ENCODE measurements around the gene PRSS48. TPM values are rescaled to one million over a fixed set of nuclear protein-coding genes. Genes with fewer than 3 reads are reported as not detected.
"Not testable (repeated sequence)": the region's sequence is repeated elsewhere in the genome, so short reads cannot be mapped to it uniquely, and the experiment has no call there.

The PRSS48 gene
- polyA plus RNA-seq, 1 donor, result not detected

- no peak for DNase-seq
Observed at GRCh38 chr4:151263455-151263854, 13.5 kb upstream of the PRSS48 start.

- no peak for DNase-seq
Observed at GRCh38 chr4:151266497-151266896, 10.5 kb upstream of the PRSS48 start.

- DNase-seq, result no peak
Observed at GRCh38 chr4:151267104-151267503, 9.9 kb upstream of the PRSS48 start.

- no peak for DNase-seq
Observed at GRCh38 chr4:151267822-151268535, 9.0 kb upstream of the PRSS48 start.

GRCh38 chr4:151268905-151269304, 8.1 kb upstream of the PRSS48 start:
- DNase-seq, result not testable (repeated sequence)

GRCh38 chr4:151284534-151285245, 7.7 kb downstream of the PRSS48 start:
- DNase-seq, result no peak

- DNase-seq, result no peak
Observed at GRCh38 chr4:151287409-151287808, 10.4 kb downstream of the PRSS48 start.

GRCh38 chr4:151291485-151291884, 14.5 kb downstream of the PRSS48 start:
- no peak for DNase-seq

- no peak for DNase-seq
Observed at GRCh38 chr4:151292038-151292437, 15.1 kb downstream of the PRSS48 start.

- DNase-seq, result no peak
Observed at GRCh38 chr4:151294833-151295496, 18.0 kb downstream of the PRSS48 start.

GRCh38 chr4:151296227-151296626, 19.3 kb downstream of the PRSS48 start:
- DNase-seq, result no peak

GRCh38 chr4:151297170-151297569, 20.2 kb downstream of the PRSS48 start:
- DNase-seq, result no peak

- no peak for DNase-seq
Observed at GRCh38 chr4:151302432-151302831, 25.5 kb downstream of the PRSS48 start.

- DNase-seq, result no peak
Observed at GRCh38 chr4:151304226-151304625, 27.3 kb downstream of the PRSS48 start.

- DNase-seq, result no peak
Observed at GRCh38 chr4:151304755-151305154, 27.8 kb downstream of the PRSS48 start.

- DNase-seq, result no peak
Observed at GRCh38 chr4:151310124-151310728, 33.3 kb downstream of the PRSS48 start.

GRCh38 chr4:151313306-151314009, 36.5 kb downstream of the PRSS48 start:
- no peak for DNase-seq

GRCh38 chr4:151314010-151314355, 37.0 kb downstream of the PRSS48 start:
- no peak for DNase-seq

GRCh38 chr4:151314479-151314878, 37.5 kb downstream of the PRSS48 start:
- no peak for DNase-seq

GRCh38 chr4:151315212-151315886, 38.4 kb downstream of the PRSS48 start:
- no peak for DNase-seq

- no peak for DNase-seq
Observed at GRCh38 chr4:151316645-151317044, 39.7 kb downstream of the PRSS48 start.

Data from hindlimb muscle (tissue), 1 donor.